ENCODE results near the gene WTIP.

GRCh38 chr19:34493649-34494044 is 12.1 kb downstream of the WTIP start:
- TF ChIP-seq CTCF (IDR thresholded peaks at IDR 0.05; ENCODE audit: extremely low read depth in 1 of 2, insufficient read depth in 1 of 2, low read depth in 1 of 2, low read length in 2 of 2) (no peak), POLR2A (IDR thresholded peaks at IDR 0.05; ENCODE audit: low read depth, low read length) (no peak), POLR2AphosphoS5 (IDR thresholded peaks at IDR 0.05; ENCODE audit: insufficient read depth, low read depth, low read length) (no peak), EZH2 (IDR thresholded peaks at IDR 0.05; ENCODE audit: borderline replicate concordance, low read depth, low read length, severe bottlenecking) (no peak)

Data from endothelial cell of umbilical vein (primary cell).